Coronary artery (tissue), 2 donors: Measurements from ENCODE around the gene HK2.

Source experiments
- DNase-seq: peaks from one replicate; pipeline ENCODE4 v3.0.0-alpha.2; 2017; ENCODE audit warnings: low spot score
- H3K27ac ChIP-seq, 2 donors: fragments of 200-600 bp; sonication (generic); one replicate each; pipeline ENCODE4 v1.5.1; 2016 to 2019
- H3K4me3 ChIP-seq: fragments of 200-600 bp; sonication (generic); 2 replicates; pipeline ENCODE4 v1.5.1; 2016; ENCODE audit warnings: mild to moderate bottlenecking, moderate library complexity
- CTCF ChIP-seq: fragments of 200-600 bp; sonication (generic); IDR thresholded peaks from one replicate; pipeline ENCODE4 v1.5.1; 2019; ENCODE audit warnings: antibody characterized with exemption

HK2 gene

GRCh38 chr2:74864728-74865722, 31.1 kb downstream of the HK2 start:
- Histone ChIP-seq H3K4me3 (no peak overlapping the region), H3K27ac (no peak overlapping the region)
- no peak for DNase-seq
- TF ChIP-seq CTCF = no peak

- Histone ChIP-seq H3K4me3 (no peak overlapping the region), H3K27ac (no peak overlapping the region)
- no peak for TF ChIP-seq CTCF
- no peak for DNase-seq
These were observed 32.1 kb downstream of the HK2 start for GRCh38 chr2:74865770-74866674.

GRCh38 chr2:74867841-74868658, 34.1 kb downstream of the HK2 start:
- DNase-seq = no peak
- TF ChIP-seq CTCF = no peak
- H3K27ac ChIP-seq = peak overlapping the region; percentile 33 to 74
- peak overlapping the region; percentile 27 for H3K4me3 ChIP-seq

GRCh38 chr2:74869517-74869916, 35.6 kb downstream of the HK2 start:
- Histone ChIP-seq H3K4me3 (no peak overlapping the region), H3K27ac (no peak overlapping the region)
- no peak for TF ChIP-seq CTCF
- DNase-seq = no peak

GRCh38 chr2:74870951-74871350, 37.0 kb downstream of the HK2 start:
- no peak overlapping the region for H3K27ac ChIP-seq
- no peak for DNase-seq
- TF ChIP-seq CTCF = no peak
- no peak overlapping the region for H3K4me3 ChIP-seq

- TF ChIP-seq CTCF = no peak
- Histone ChIP-seq H3K4me3 (no peak overlapping the region), H3K27ac (no peak overlapping the region)
- DNase-seq = no peak
These were observed 37.5 kb downstream of the HK2 start for GRCh38 chr2:74871414-74871813.
